Measurements from ENCODE around the gene SCRT2.

The SCRT2 gene

GRCh38 chr20:689947-690346, 14.3 kb upstream of the SCRT2 start:
- Histone ChIP-seq H3K27me3 (ENCODE audit: control insufficient read depth, low read length) (peaks cover 9% of the 10 kb centered on the region), H3F3A (ENCODE audit: control insufficient read depth, insufficient read depth) (no peaks in the 10 kb centered on the region), H3K4me3 (ENCODE audit: low read length) (no peak overlapping the region), H4K20me1 (ENCODE audit: control insufficient read depth, insufficient read depth, low read depth, low read length) (no peaks in the 10 kb centered on the region), H3K36me3 (ENCODE audit: control insufficient read depth, low read length) (no peaks in the 10 kb centered on the region), H3K4me1 (ENCODE audit: control insufficient read depth, low read length) (no peaks in the 10 kb centered on the region), H3K79me2 (ENCODE audit: control insufficient read depth, low read length) (no peaks in the 10 kb centered on the region), H3K27ac (ENCODE audit: low read depth, low read length) (no peak overlapping the region), H3K4me2 (ENCODE audit: low read length) (no peak overlapping the region), H3K9me2 (replicated peaks; ENCODE audit: control insufficient read depth, low read length) (no peaks in the 10 kb centered on the region), H3K9me3 (ENCODE audit: control insufficient read depth, insufficient read depth, low read length) (no peaks in the 10 kb centered on the region)
- TF ChIP-seq, protein P1, sequence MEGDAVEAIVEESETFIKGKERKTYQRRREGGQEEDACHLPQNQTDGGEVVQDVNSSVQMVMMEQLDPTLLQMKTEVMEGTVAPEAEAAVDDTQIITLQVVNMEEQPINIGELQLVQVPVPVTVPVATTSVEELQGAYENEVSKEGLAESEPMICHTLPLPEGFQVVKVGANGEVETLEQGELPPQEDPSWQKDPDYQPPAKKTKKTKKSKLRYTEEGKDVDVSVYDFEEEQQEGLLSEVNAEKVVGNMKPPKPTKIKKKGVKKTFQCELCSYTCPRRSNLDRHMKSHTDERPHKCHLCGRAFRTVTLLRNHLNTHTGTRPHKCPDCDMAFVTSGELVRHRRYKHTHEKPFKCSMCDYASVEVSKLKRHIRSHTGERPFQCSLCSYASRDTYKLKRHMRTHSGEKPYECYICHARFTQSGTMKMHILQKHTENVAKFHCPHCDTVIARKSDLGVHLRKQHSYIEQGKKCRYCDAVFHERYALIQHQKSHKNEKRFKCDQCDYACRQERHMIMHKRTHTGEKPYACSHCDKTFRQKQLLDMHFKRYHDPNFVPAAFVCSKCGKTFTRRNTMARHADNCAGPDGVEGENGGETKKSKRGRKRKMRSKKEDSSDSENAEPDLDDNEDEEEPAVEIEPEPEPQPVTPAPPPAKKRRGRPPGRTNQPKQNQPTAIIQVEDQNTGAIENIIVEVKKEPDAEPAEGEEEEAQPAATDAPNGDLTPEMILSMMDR (IDR thresholded peaks at IDR 0.05; ENCODE audit: low read depth, low read length, poor library complexity, severe bottlenecking), result no peak

DNA sequence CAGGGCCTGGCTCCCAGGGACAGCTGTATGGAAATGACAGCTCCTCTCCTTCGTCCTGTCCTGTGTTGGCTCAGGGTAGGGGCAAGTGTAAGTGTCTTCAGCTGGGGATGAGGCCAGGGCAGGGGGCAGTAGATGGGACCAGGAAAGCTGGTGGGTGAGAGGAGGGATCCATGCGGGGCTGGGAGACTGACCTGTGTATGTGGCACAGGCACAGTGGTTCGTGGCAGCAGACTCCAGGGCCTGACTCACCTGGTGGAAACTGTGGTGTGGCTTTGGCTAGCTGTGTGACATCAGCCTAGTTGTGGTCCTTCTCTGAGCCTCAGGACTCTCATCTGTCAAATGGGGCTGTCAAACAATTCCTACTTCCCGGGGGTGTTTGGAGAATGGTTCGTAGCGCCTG, 13.7 kb upstream of the SCRT2 start:
- Histone ChIP-seq H3K4me1 (ENCODE audit: control insufficient read depth, low read length) (no peaks in the 10 kb centered on the region), H3K27ac (ENCODE audit: low read depth, low read length) (no peak overlapping the region), H3K79me2 (ENCODE audit: control insufficient read depth, low read length) (no peaks in the 10 kb centered on the region), H3K27me3 (ENCODE audit: control insufficient read depth, low read length) (peaks cover 9% of the 10 kb centered on the region), H3K9me3 (ENCODE audit: control insufficient read depth, insufficient read depth, low read length) (no peaks in the 10 kb centered on the region), H3K9me2 (replicated peaks; ENCODE audit: control insufficient read depth, low read length) (no peaks in the 10 kb centered on the region), H3F3A (ENCODE audit: control insufficient read depth, insufficient read depth) (no peaks in the 10 kb centered on the region), H4K20me1 (ENCODE audit: control insufficient read depth, insufficient read depth, low read depth, low read length) (no peaks in the 10 kb centered on the region), H3K36me3 (ENCODE audit: control insufficient read depth, low read length) (no peaks in the 10 kb centered on the region), H3K4me3 (ENCODE audit: low read length) (no peak overlapping the region), H3K4me2 (ENCODE audit: low read length) (no peak overlapping the region)
- no peak for TF ChIP-seq EZH2phosphoT487 (IDR thresholded peaks at IDR 0.05; ENCODE audit: borderline replicate concordance, low read length)
- TF ChIP-seq, protein P1 (IDR thresholded peaks at IDR 0.05; ENCODE audit: low read depth, low read length, poor library complexity, severe bottlenecking), result no peak

DNA sequence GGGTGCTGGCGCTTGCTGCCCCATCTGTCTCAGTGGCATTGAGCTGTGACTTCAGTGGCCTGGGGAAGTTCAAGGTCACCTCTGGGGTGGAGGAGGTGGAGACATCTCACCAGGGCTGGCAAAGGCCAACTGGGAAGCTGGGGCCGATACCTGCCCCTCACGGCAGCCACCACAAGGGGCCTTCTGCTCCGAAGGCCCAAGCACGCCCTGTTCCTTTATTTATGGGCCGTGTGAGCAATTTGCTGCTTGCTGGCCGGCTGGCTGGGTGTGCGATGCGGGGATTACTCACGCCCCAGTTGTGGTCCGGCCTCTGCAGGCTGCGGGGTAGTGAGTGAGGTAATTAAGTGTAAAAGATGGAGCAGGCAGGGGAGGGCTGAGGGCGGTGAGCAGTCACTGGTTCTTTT, 13.2 kb upstream of the SCRT2 start:
- Histone ChIP-seq H3K9me3 (ENCODE audit: control insufficient read depth, insufficient read depth, low read length) (no peaks in the 10 kb centered on the region), H3K27ac (ENCODE audit: low read depth, low read length) (no peak overlapping the region), H4K20me1 (ENCODE audit: control insufficient read depth, insufficient read depth, low read depth, low read length) (no peaks in the 10 kb centered on the region), H3K4me3 (ENCODE audit: low read length) (no peak overlapping the region), H3K36me3 (ENCODE audit: control insufficient read depth, low read length) (no peaks in the 10 kb centered on the region), H3K9me2 (replicated peaks; ENCODE audit: control insufficient read depth, low read length) (no peaks in the 10 kb centered on the region), H3K4me1 (ENCODE audit: control insufficient read depth, low read length) (no peaks in the 10 kb centered on the region), H3K79me2 (ENCODE audit: control insufficient read depth, low read length) (no peaks in the 10 kb centered on the region), H3F3A (ENCODE audit: control insufficient read depth, insufficient read depth) (no peaks in the 10 kb centered on the region), H3K27me3 (ENCODE audit: control insufficient read depth, low read length) (peaks cover 9% of the 10 kb centered on the region), H3K4me2 (ENCODE audit: low read length) (no peak overlapping the region)
- TF ChIP-seq, protein P1 (IDR thresholded peaks at IDR 0.05; ENCODE audit: low read depth, low read length, poor library complexity, severe bottlenecking), result no peak
- no peak for TF ChIP-seq EZH2phosphoT487 (IDR thresholded peaks at IDR 0.05; ENCODE audit: borderline replicate concordance, low read length)
